H1 (cell line): ENCODE data around the gene MCM6. TPM values are rescaled to one million over a fixed set of nuclear protein-coding genes. Genes with fewer than 3 reads are reported as not detected.
"Not testable (repeated sequence)": the region's sequence is repeated elsewhere in the genome, so short reads cannot be mapped to it uniquely, and the experiment has no call there.

Experiments used
- CTCF ChIA-PET: fragments of 300-600 bp; sonication (Branson Sonifier 250); formaldehyde crosslinking; loops from one replicate; lab custom pipeline; 2021; ENCODE audit not compliant: partially characterized antibody; lab: Charles Lee
- POLR2A ChIA-PET: fragments of 300-600 bp; sonication (Branson Sonifier 250); formaldehyde crosslinking; loops from one replicate; lab custom pipeline; 2021; ENCODE audit warnings: inconsistent platforms; ENCODE audit not compliant: partially characterized antibody; lab: Charles Lee
- DNase-seq, 2 experiments: peaks; one replicate each; pipeline versions ENCODE4 v3.0.0 to v3.0.0-alpha.2; 2010 to 2022; ENCODE audit warnings: low spot score in 2 of 2, low read depth in 1 of 2, mixed read lengths in 1 of 2
- FAIRE-seq: peaks from 2 replicates; lab custom pipeline; 2011; peaks lifted over from hg19 to GRCh38; lab: Jason Lieb, UNC
- H2AFZ ChIP-seq: 2 replicates; pipeline ENCODE4 v1.8.1; 2012; ENCODE audit warnings: low read length, inconsistent platforms
- H2AK5ac ChIP-seq: 2 replicates; pipeline ENCODE4 v1.6.1; 2013; ENCODE audit warnings: low read depth, low read length
- H2BK120ac ChIP-seq: replicated peaks from 2 replicates; pipeline ENCODE3; 2013; ENCODE audit warnings: low read depth, low read length, inconsistent platforms
- H2BK12ac ChIP-seq: 2 replicates; pipeline ENCODE4 v1.6.1; 2013; ENCODE audit warnings: low read depth, low read length
- H2BK15ac ChIP-seq: 2 replicates; pipeline ENCODE4 v1.6.1; 2013; ENCODE audit warnings: low read length
- H2BK20ac ChIP-seq: 2 replicates; pipeline ENCODE4 v1.6.1; 2013; ENCODE audit warnings: low read length
- H2BK5ac ChIP-seq: 2 replicates; pipeline ENCODE4 v1.6.1; 2013; ENCODE audit warnings: low read depth, low read length
- H3K14ac ChIP-seq: 2 replicates; pipeline ENCODE4 v1.6.1; 2013; ENCODE audit warnings: inconsistent platforms; ENCODE audit not compliant: insufficient read length
- H3K18ac ChIP-seq: 2 replicates; pipeline ENCODE4 v1.6.1; 2013; ENCODE audit warnings: low read length; ENCODE audit errors: extremely low read depth
- H3K23ac ChIP-seq: 2 replicates; pipeline ENCODE4 v1.6.1; 2013; ENCODE audit warnings: inconsistent platforms; ENCODE audit not compliant: insufficient read length
- H3K23me2 ChIP-seq: 2 replicates; pipeline ENCODE4 v1.6.1; 2013; ENCODE audit warnings: low read depth, low read length
- H3K27ac ChIP-seq: 2 replicates; pipeline ENCODE4 v1.6.1; 2011; ENCODE audit warnings: low read depth, low read length, inconsistent platforms
- H3K27me3 ChIP-seq, 4 experiments: replicated peaks in 1 of 4; 1 replicate in 1 of 4; 2 replicates in 3 of 4; pipeline versions ENCODE4 v1.6.1 to v1.8.1; 2011 to 2013; ENCODE audit warnings: low read length in 3 of 4, mild to moderate bottlenecking in 3 of 4, inconsistent platforms in 2 of 4, mixed read lengths in 2 of 4, moderate library complexity in 1 of 4; ENCODE audit not compliant: control insufficient read depth in 3 of 4, insufficient read depth in 3 of 4; ENCODE audit errors: extremely low read depth in 1 of 4
- H3K36me3 ChIP-seq, 4 experiments: 2 replicates each; pipeline versions ENCODE4 v1.6.1 to v1.8.1; 2011 to 2013; ENCODE audit warnings: mild to moderate bottlenecking in 4 of 4, low read length in 3 of 4, moderate library complexity in 2 of 4, control low read depth in 1 of 4, inconsistent platforms in 1 of 4; ENCODE audit not compliant: insufficient read depth in 4 of 4, control insufficient read depth in 2 of 4
- H3K4ac ChIP-seq: replicated peaks from 2 replicates; pipeline ENCODE3; 2013; ENCODE audit warnings: low read length, low read depth, mixed read lengths, inconsistent platforms; ENCODE audit not compliant: insufficient read length
- H3K4me1 ChIP-seq, 4 experiments: replicated peaks in 1 of 4; 1 replicate in 1 of 4; 2 replicates in 3 of 4; pipeline versions ENCODE4 v1.6.1 to v1.8.1; 2011 to 2013; ENCODE audit warnings: low read length in 3 of 4, inconsistent platforms in 2 of 4, mixed read lengths in 1 of 4; ENCODE audit not compliant: insufficient read depth in 4 of 4, control insufficient read depth in 3 of 4
- H3K4me2 ChIP-seq, 2 experiments: 2 replicates each; pipeline versions ENCODE4 v1.6.1 to v1.8.1; 2011 to 2013; ENCODE audit warnings: low read depth in 2 of 2, low read length in 2 of 2, control low read depth in 1 of 2, inconsistent platforms in 1 of 2, mild to moderate bottlenecking in 1 of 2; ENCODE audit not compliant: insufficient read depth in 1 of 2
- H3K4me3 ChIP-seq, 4 experiments: fragments of 200-600, 300-600 bp in 1 of 4; sonication (generic), shearing (Covaris generic), sonication (Bioruptor Twin) in 1 of 4; 2 replicates each; pipeline versions ENCODE4 v1.5.1 to v1.8.1; 2011 to 2016; ENCODE audit warnings: low read length in 4 of 4, low read depth in 3 of 4, control low read depth in 2 of 4, inconsistent platforms in 2 of 4, mild to moderate bottlenecking in 2 of 4, mixed read lengths in 1 of 4, moderate library complexity in 1 of 4; ENCODE audit not compliant: insufficient read depth in 2 of 4; ENCODE audit errors: extremely low read depth in 1 of 4
- H3K56ac ChIP-seq: replicated peaks from 2 replicates; pipeline ENCODE3; 2013; ENCODE audit warnings: low read depth, mild to moderate bottlenecking, mixed read lengths, low read length, inconsistent platforms; ENCODE audit not compliant: insufficient read length
- H3K79me1 ChIP-seq: 2 replicates; pipeline ENCODE4 v1.6.1; 2013; ENCODE audit warnings: low read depth, low read length, control low read depth
- H3K79me2 ChIP-seq, 2 experiments: 2 replicates each; pipeline versions ENCODE4 v1.6.1 to v1.8.1; 2012 to 2013; ENCODE audit warnings: low read length in 2 of 2, mild to moderate bottlenecking in 2 of 2, inconsistent platforms in 1 of 2; ENCODE audit not compliant: insufficient read depth in 2 of 2, control insufficient read depth in 1 of 2
- H3K9ac ChIP-seq, 4 experiments: replicated peaks in 1 of 4; 1 replicate in 1 of 4; 2 replicates in 3 of 4; pipeline versions ENCODE4 v1.6.1 to v1.8.1; 2011 to 2013; ENCODE audit warnings: low read depth in 3 of 4, low read length in 3 of 4, control low read depth in 2 of 4, mild to moderate bottlenecking in 2 of 4, moderate library complexity in 2 of 4, inconsistent platforms in 1 of 4; ENCODE audit errors: extremely low read depth in 1 of 4
- H3K9me3 ChIP-seq, 2 experiments: 2 replicates each; pipeline versions ENCODE4 v1.6.1 to v1.8.1; 2012 to 2013; ENCODE audit warnings: mild to moderate bottlenecking in 2 of 2, moderate library complexity in 2 of 2, control low read depth in 1 of 2, inconsistent platforms in 1 of 2, low read depth in 1 of 2, low read length in 1 of 2, mixed read lengths in 1 of 2; ENCODE audit not compliant: insufficient read depth in 2 of 2
- H4K20me1 ChIP-seq, 2 experiments: replicated peaks in 1 of 2; 2 replicates each; pipeline versions ENCODE3 to v1.8.1; 2011 to 2013; ENCODE audit warnings: inconsistent platforms in 2 of 2, low read length in 2 of 2, mild to moderate bottlenecking in 1 of 2; ENCODE audit not compliant: insufficient read depth in 2 of 2, control insufficient read depth in 1 of 2
- H4K5ac ChIP-seq: 2 replicates; pipeline ENCODE4 v1.6.1; 2013; ENCODE audit warnings: low read length, low read depth, mixed read lengths, inconsistent platforms; ENCODE audit not compliant: insufficient read length
- H4K8ac ChIP-seq: 2 replicates; pipeline ENCODE4 v1.8.0; 2013; ENCODE audit warnings: mild to moderate bottlenecking, moderate library complexity, low read length, inconsistent platforms; ENCODE audit not compliant: insufficient read depth; ENCODE audit errors: extremely low read depth
- H4K91ac ChIP-seq: replicated peaks from 2 replicates; pipeline ENCODE3; 2013; ENCODE audit warnings: low read length, mixed read lengths, inconsistent platforms; ENCODE audit not compliant: insufficient read length
- CTBP2 ChIP-seq: IDR thresholded peaks from 2 replicates; pipeline ENCODE4 v1.7.0; 2011; ENCODE audit warnings: borderline replicate concordance, mild to moderate bottlenecking, moderate library complexity, mixed read lengths, low read length; ENCODE audit not compliant: insufficient read depth, insufficient read length
- CTCF ChIP-seq, 3 experiments: IDR thresholded peaks; 1 replicate in 2 of 3; 2 replicates in 1 of 3; pipeline versions ENCODE4 v1.5.1 to v1.6.1; 2011; ENCODE audit warnings: low read length in 3 of 3, mild to moderate bottlenecking in 3 of 3, inconsistent platforms in 2 of 3, low read depth in 1 of 3, moderate library complexity in 1 of 3; ENCODE audit not compliant: insufficient read depth in 1 of 3; ENCODE audit errors: control extremely low read depth in 1 of 3
- NANOG ChIP-seq: IDR thresholded peaks from 2 replicates; pipeline ENCODE4 v1.6.1; 2011; ENCODE audit warnings: low read length, low read depth, mild to moderate bottlenecking, inconsistent platforms; ENCODE audit not compliant: insufficient read depth, poor library complexity, severe bottlenecking
- RXRA ChIP-seq: IDR thresholded peaks from 2 replicates; pipeline ENCODE4 v1.6.1; 2011; ENCODE audit warnings: low read depth, mild to moderate bottlenecking, low read length, moderate library complexity; ENCODE audit not compliant: insufficient read depth
- SRF ChIP-seq: IDR thresholded peaks from 2 replicates; pipeline ENCODE4 v1.6.1; 2011; ENCODE audit warnings: mild to moderate bottlenecking, low read depth, low read length, moderate library complexity
- WGBS, 2 experiments: shearing (Covaris generic) in 1 of 2; methylation state at CpG; one replicate each; pipeline versions ENCODE4 v1.1.6 to v1.1.7; 2013 to 2015; ENCODE audit warnings: low lambda C conversion rate in 2 of 2, mixed read lengths in 2 of 2, inconsistent platforms in 1 of 2, low coverage in 1 of 2, missing lambda C conversion rate in 1 of 2; ENCODE audit not compliant: insufficient replicate concordance in 2 of 2, insufficient coverage in 1 of 2, insufficient read length in 1 of 2; ENCODE audit errors: extremely low coverage in 1 of 2, missing lambda C conversion rate in 1 of 2; 5-methylcytosine and 5-hydroxymethylcytosine counted together
- polyA plus RNA-seq, 7 experiments: library from polyadenylated mRNA; depleted of rRNA in 3 of 7; stranded (reverse) in 5 of 7; unstranded in 2 of 7; fragments of >200 nt in 5 of 7; fragments of 200-250 nt in 2 of 7; gene quantifications; 1 replicate in 5 of 7; 2 replicates in 1 of 7; 4 replicates in 1 of 7; pipeline versions ENCODE4 v1.2.1 to v1.2.3, GENCODE V29; 2011 to 2013; ENCODE audit warnings: missing spikeins in 2 of 7, mixed read lengths in 2 of 7
- total RNA-seq: library from RNA; stranded (reverse); fragmentation: NEBNext Ultra II Directional; extraction: Animal tissue kit (Norgen Biotek cat#: 25700); gene quantifications from 2 replicates; pipeline ENCODE4 v1.2.1, GENCODE V29; 2021
- TF ChIP-seq, protein P1 (sequence below): IDR thresholded peaks from 2 replicates; pipeline ENCODE4 v1.6.1; 2011; ENCODE audit warnings: low read length, improper control_type of control experiment
- TF ChIP-seq, protein P2 (sequence below): IDR thresholded peaks from 2 replicates; pipeline ENCODE4 v1.6.1; 2012; ENCODE audit warnings: inconsistent platforms

MCM6 gene
- total and polyA plus RNA-seq, 2 of the 8 experiments (the other 6 are each of a cell fraction or from before 2014, with no cell fraction given), result 60.2 to 134 TPM

DNA sequence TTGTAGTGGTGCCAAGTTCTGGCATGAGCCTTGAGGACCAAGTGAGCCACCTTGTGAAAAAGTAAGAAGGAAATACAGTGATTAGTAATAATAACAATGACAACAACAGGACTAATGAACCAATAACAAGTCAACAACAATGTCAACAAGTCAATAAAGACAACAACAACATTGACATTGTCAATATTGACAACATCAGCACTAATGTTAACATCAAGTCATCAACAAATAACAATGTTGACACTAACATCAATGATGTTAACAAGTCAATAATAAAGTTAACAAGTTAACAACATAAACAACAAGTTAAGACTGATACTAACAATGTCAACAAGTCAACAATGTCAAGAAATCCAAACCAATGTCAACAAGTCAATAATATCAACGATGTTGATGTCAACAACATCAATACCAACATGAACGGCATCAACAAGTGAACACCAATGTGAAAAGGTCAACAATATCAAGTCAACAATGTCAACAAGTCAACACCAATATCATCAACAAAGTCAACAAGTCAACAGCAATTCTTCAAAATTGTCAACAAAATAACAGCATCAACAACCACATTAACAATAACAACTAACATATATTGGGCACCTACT is 63.2 kb downstream of the MCM6 start (continued):
- TF ChIP-seq, protein P1, sequence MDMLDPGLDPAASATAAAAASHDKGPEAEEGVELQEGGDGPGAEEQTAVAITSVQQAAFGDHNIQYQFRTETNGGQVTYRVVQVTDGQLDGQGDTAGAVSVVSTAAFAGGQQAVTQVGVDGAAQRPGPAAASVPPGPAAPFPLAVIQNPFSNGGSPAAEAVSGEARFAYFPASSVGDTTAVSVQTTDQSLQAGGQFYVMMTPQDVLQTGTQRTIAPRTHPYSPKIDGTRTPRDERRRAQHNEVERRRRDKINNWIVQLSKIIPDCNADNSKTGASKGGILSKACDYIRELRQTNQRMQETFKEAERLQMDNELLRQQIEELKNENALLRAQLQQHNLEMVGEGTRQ, result no peak
- TF ChIP-seq NANOG (no peak), CTCF (IDR thresholded peaks at IDR 0.05; ENCODE audit: control extremely low read depth in 1 of 3, insufficient read depth in 1 of 3, low read depth in 1 of 3, low read length in 3 of 3) (no peak), CTBP2 (no peak), RXRA (no peak), SRF (no peak)
- TF ChIP-seq, protein P2, sequence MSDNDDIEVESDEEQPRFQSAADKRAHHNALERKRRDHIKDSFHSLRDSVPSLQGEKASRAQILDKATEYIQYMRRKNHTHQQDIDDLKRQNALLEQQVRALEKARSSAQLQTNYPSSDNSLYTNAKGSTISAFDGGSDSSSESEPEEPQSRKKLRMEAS, result no peak

- not testable (repeated sequence) for H3K79me1 ChIP-seq, H4K5ac ChIP-seq, H3K4me1 ChIP-seq, H3K56ac ChIP-seq, H4K8ac ChIP-seq, H2BK15ac ChIP-seq, H2BK5ac ChIP-seq, H4K20me1 ChIP-seq, H3K36me3 ChIP-seq, H2AFZ ChIP-seq, H4K91ac ChIP-seq, H2BK12ac ChIP-seq, H3K4me2 ChIP-seq, H2BK120ac ChIP-seq, H3K23me2 ChIP-seq, H3K27me3 ChIP-seq, H2AK5ac ChIP-seq, H3K4ac ChIP-seq, H3K4me3 ChIP-seq, FAIRE-seq, H3K9me3 ChIP-seq, H3K9ac ChIP-seq, H3K18ac ChIP-seq, DNase-seq, H2BK20ac ChIP-seq, H3K79me2 ChIP-seq, H3K23ac ChIP-seq, H3K14ac ChIP-seq, H3K27ac ChIP-seq
- CTCF ChIA-PET, result interaction anchor here (0.6 to 5.5 kb wide), 4 partner anchors 10 to 63 kb away, joined by 3 to 53 read pairs (median 3); no protein-coding TSS in a partner anchor
- POLR2A ChIA-PET, result interaction anchor here (1.0 kb wide), 1 partner anchor 15 kb away, joined by 3 read pairs; no protein-coding TSS in a partner anchor
- WGBS, 2 experiments, result 97% methylated on average over 3 of the region's 3 CpGs; no CpG with 5 or more reads in 1 of the 2 experiments
These were observed 68.4 kb downstream of the MCM6 start for GRCh38 chr2:135807874-135808273.
